ENCODE results near the gene FBXW2.

Gene FBXW2

GRCh38 chr9:120741191-120741590 lies 52.0 kb downstream of the FBXW2 start:
- DNase-seq: peak in 2 of 3 donors; percentile 29 to 42

- no peak for DNase-seq
Observed at GRCh38 chr9:120740132-120740531, 53.1 kb downstream of the FBXW2 start.

- peak; percentile 37 to 69 (median 68) for DNase-seq
Observed at GRCh38 chr9:120737416-120738165, 55.6 kb downstream of the FBXW2 start.

GRCh38 chr9:120736881-120737280 lies 56.3 kb downstream of the FBXW2 start:
- peak in 2 of 3 donors; percentile 58 to 62 for DNase-seq

- DNase-seq: peak; percentile 81 to 94 (median 93)
Observed at GRCh38 chr9:120735415-120736126, 57.6 kb downstream of the FBXW2 start.

GRCh38 chr9:120734607-120735410 lies 58.4 kb downstream of the FBXW2 start:
- no peak for DNase-seq

- DNase-seq: no peak
Observed at GRCh38 chr9:120733190-120733589, 60.0 kb downstream of the FBXW2 start.

- DNase-seq: peak; percentile 58 to 74 (median 61)
Observed at GRCh38 chr9:120730654-120731514, 62.3 kb downstream of the FBXW2 start.

- peak; percentile 39 to 43 (median 40) for DNase-seq
Observed at GRCh38 chr9:120729791-120730241, 63.4 kb downstream of the FBXW2 start.

GRCh38 chr9:120726484-120726883 lies 66.7 kb downstream of the FBXW2 start:
- no peak for DNase-seq

GRCh38 chr9:120725907-120726306 lies 67.3 kb downstream of the FBXW2 start:
- DNase-seq: no peak

- DNase-seq: no peak
Observed at GRCh38 chr9:120724757-120725400, 68.3 kb downstream of the FBXW2 start.

- DNase-seq: no peak
Observed at GRCh38 chr9:120723565-120723964, 69.7 kb downstream of the FBXW2 start.

GRCh38 chr9:120720404-120720803 lies 72.8 kb downstream of the FBXW2 start:
- no peak for DNase-seq

- no peak for DNase-seq
Observed at GRCh38 chr9:120718316-120718715, 74.9 kb downstream of the FBXW2 start.

- DNase-seq: no peak
Observed at GRCh38 chr9:120717176-120717575, 76.0 kb downstream of the FBXW2 start.

GRCh38 chr9:120716483-120716882 lies 76.7 kb downstream of the FBXW2 start:
- no peak for DNase-seq

- peak in 1 of 3 donors; percentile 39 for DNase-seq
Observed at GRCh38 chr9:120715389-120715924, 77.8 kb downstream of the FBXW2 start.

GRCh38 chr9:120714846-120715388 lies 78.3 kb downstream of the FBXW2 start:
- no peak for DNase-seq

- peak; percentile 99 for DNase-seq
Observed at GRCh38 chr9:120714088-120714845, 78.9 kb downstream of the FBXW2 start, which contains the start of gene MEGF9. MEGF9 (minus strand) TSS chr9:120714470; CDS start chr9:120714358, 112 bp downstream.
